Lung (tissue), 12 donors: ENCODE results near the gene COLEC11. TPM values are rescaled to one million over a fixed set of nuclear protein-coding genes. Genes with fewer than 3 reads are reported as not detected.

Source experiments
- ATAC-seq: fragments of 200-7000 bp; cut with Tn5 transposase; one replicate; pipeline ENCODE4 v1.9.1; 2020; ENCODE audit warnings: moderate number of reproducible peaks; ENCODE audit not compliant: insufficient read depth, low FRiP score
- DNase-seq, 3 donors: peaks; one replicate each; pipeline ENCODE4 v3.0.0-alpha.2; 2013 to 2017
- H3K27ac ChIP-seq, 2 donors: one replicate each; pipeline ENCODE4 v1.5.1; 2013; ENCODE audit warnings: mild to moderate bottlenecking in 2 of 2, moderate library complexity in 2 of 2, control low read depth in 1 of 2, inconsistent platforms in 1 of 2, low read depth in 1 of 2, low read length in 1 of 2
- H3K27me3 ChIP-seq, 3 donors: one replicate each; pipeline ENCODE4 v1.5.1; 2013; ENCODE audit warnings: low read length in 2 of 3; ENCODE audit not compliant: control insufficient read depth in 3 of 3, insufficient read depth in 3 of 3
- H3K36me3 ChIP-seq, 4 donors: one replicate each; pipeline ENCODE4 v1.5.1; 2013; ENCODE audit warnings: low read length in 4 of 4, mild to moderate bottlenecking in 1 of 4, moderate library complexity in 1 of 4; ENCODE audit not compliant: control insufficient read depth in 4 of 4, insufficient read depth in 4 of 4
- H3K4me1 ChIP-seq, 5 donors: one replicate each; pipeline ENCODE4 v1.5.1; 2013; ENCODE audit warnings: low read length in 5 of 5, mild to moderate bottlenecking in 2 of 5, moderate library complexity in 1 of 5; ENCODE audit not compliant: control insufficient read depth in 5 of 5, insufficient read depth in 5 of 5
- H3K4me3 ChIP-seq: one replicate; pipeline ENCODE4 v1.5.1; 2013; ENCODE audit warnings: mild to moderate bottlenecking, control low read depth, moderate library complexity
- H3K9ac ChIP-seq, 2 donors: one replicate each; pipeline ENCODE4 v1.5.1; 2013; ENCODE audit warnings: low read length in 2 of 2, control low read depth in 1 of 2; ENCODE audit not compliant: insufficient read depth in 1 of 2
- H3K9me3 ChIP-seq, 4 donors: one replicate each; pipeline ENCODE4 v1.5.1; 2013; ENCODE audit warnings: low read length in 3 of 4, mild to moderate bottlenecking in 1 of 4, moderate library complexity in 1 of 4; ENCODE audit not compliant: control insufficient read depth in 4 of 4, insufficient read depth in 3 of 4
- CTCF ChIP-seq: IDR thresholded peaks from 2 replicates; pipeline ENCODE4 v1.5.1; 2012; ENCODE audit warnings: mild to moderate bottlenecking; ENCODE audit errors: control extremely low read depth, extremely low read depth
- WGBS, 2 donors: extraction: QIAGEN DNeasy Blood & Tissue Kit; methylation state at CpG; one replicate each; pipeline ENCODE4 v1.1.7; 2013; 5-methylcytosine and 5-hydroxymethylcytosine counted together
- polyA plus RNA-seq, 2 donors: library from polyadenylated mRNA; stranded (reverse); fragments of 200-250 nt; gene quantifications; one replicate each; pipeline ENCODE4 v1.2.1, GENCODE V29; 2013
- total RNA-seq, 2 donors: library from RNA; depleted of rRNA in 1 of 2; stranded (reverse); fragments of >200 nt in 1 of 2; gene quantifications; one replicate each; pipeline ENCODE4 v1.2.1, GENCODE V29; 2014 to 2021
- donor health status: control.
- donor health status: control.
- donor health status: Bipolar disorder and iron deficiency.
- donor health status: healthy.
- donor health status: DM: yes; HTN: yes; CAD: no.

COLEC11 gene
- total and polyA plus RNA-seq, 4 donors = 0.71 to 3.7 (median 1.9) TPM

GRCh38 chr2:3644246-3644525 lies 49.3 kb downstream of the COLEC11 start:
- Histone ChIP-seq H3K9me3 (no peaks in the 10 kb centered on the region), H3K27me3 (no peaks in the 10 kb centered on the region), H3K9ac (no peak overlapping the region), H3K36me3 (no peaks in the 10 kb centered on the region), H3K4me1 (no peaks in the 10 kb centered on the region), H3K27ac (no peak overlapping the region), H3K4me3 (no peak overlapping the region)
- ATAC-seq (no peak), DNase-seq (no peak)
- TF ChIP-seq CTCF = no peak

- Histone ChIP-seq H3K27me3 (no peaks in the 10 kb centered on the region), H3K4me1 (peaks cover 0 to 5% (median 0%) of the 10 kb centered on the region in 5 donors), H3K36me3 (no peaks in the 10 kb centered on the region), H3K9me3 (no peaks in the 10 kb centered on the region), H3K9ac (no peak overlapping the region), H3K4me3 (no peak overlapping the region), H3K27ac (no peak overlapping the region)
- TF ChIP-seq CTCF = no peak
- peak in 1 of 3 donors; percentile 2 for DNase-seq
- no peak for ATAC-seq
- WGBS, 2 donors = 87 to 89% methylated on average over 15 of the region's 15 CpGs
Measured at GRCh38 chr2:3644891-3645605, 50.1 kb downstream of the COLEC11 start.

DNA sequence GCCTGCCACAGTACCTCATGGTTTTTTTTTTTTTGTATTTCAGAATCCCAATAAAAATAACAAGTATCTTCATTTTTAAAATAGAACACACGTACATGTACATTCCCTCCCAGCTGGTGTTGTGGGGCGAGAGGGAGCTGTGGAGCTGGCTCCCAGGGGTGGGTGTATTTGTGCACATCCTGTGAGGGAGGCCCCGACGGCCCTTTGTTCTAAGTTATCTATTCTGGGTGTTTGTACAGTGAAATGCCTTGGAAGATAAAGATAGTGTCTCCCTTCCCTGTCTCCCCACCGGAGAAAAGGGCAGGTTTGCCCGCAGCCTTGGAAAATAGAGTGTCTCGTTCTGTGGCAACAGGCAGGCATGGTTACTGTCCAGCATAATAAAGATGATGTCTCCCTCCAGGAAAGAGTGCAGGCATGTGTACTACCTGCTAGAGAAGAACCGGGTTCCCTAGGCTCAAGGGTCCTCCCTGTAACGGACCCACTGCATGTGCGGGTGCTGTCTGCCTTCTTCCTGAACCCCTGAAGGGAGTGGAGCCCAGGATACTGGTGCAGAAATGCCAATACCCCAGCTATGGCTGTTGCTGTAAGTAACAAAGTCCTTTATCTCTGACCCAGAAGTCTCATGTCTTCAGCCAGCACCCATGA lies 51.0 kb downstream of the COLEC11 start:
- Histone ChIP-seq H3K36me3 (no peaks in the 10 kb centered on the region), H3K9ac (no peak overlapping the region), H3K27ac (no peak overlapping the region), H3K4me3 (no peak overlapping the region), H3K27me3 (no peaks in the 10 kb centered on the region), H3K9me3 (no peaks in the 10 kb centered on the region), H3K4me1 (peaks cover 0 to 13% (median 0%) of the 10 kb centered on the region in 5 donors)
- 72 to 78% methylated on average over 10 of the region's 10 CpGs for WGBS, 2 donors
- TF ChIP-seq CTCF = no peak
- ATAC-seq (no peak), DNase-seq (peak in 1 of 3 donors; percentile 5)
